Nephron (organoid): ENCODE results near the gene AHNAK2.

Experiments
- H3K27ac Mint-ChIP-seq, 3 experiments: 2 replicates each; pipeline ENCODE4 v1.8.0; 2020; ENCODE audit warnings: mixed read lengths in 3 of 3, mild to moderate bottlenecking in 2 of 3, moderate library complexity in 1 of 3
- H3K27me3 Mint-ChIP-seq: 2 replicates; pipeline ENCODE4 v1.8.0; 2021; ENCODE audit warnings: low read depth, mild to moderate bottlenecking, moderate library complexity, mixed read lengths
- H3K36me3 Mint-ChIP-seq: 2 replicates; pipeline ENCODE4 v1.8.0; 2020; ENCODE audit warnings: low read depth, mixed read lengths
- H3K4me1 Mint-ChIP-seq: 2 replicates; pipeline ENCODE4 v1.8.0; 2020; ENCODE audit warnings: mixed read lengths
- H3K4me3 Mint-ChIP-seq, 3 experiments: 2 replicates each; pipeline ENCODE4 v1.8.0; 2020; ENCODE audit warnings: mild to moderate bottlenecking in 3 of 3, mixed read lengths in 3 of 3, moderate library complexity in 2 of 3
- H3K9me3 Mint-ChIP-seq: 2 replicates; pipeline ENCODE4 v1.8.0; 2020; ENCODE audit warnings: mixed read lengths
- TF ChIP-seq, protein P1 (sequence below), 3 experiments: fragments of 200-600 bp; sonication (generic); IDR thresholded peaks; one replicate each; pipeline ENCODE4 v1.5.0; 2021; ENCODE audit warnings: antibody characterized with exemption in 3 of 3; ENCODE audit not compliant: unreplicated experiment in 3 of 3

AHNAK2 gene

DNA sequence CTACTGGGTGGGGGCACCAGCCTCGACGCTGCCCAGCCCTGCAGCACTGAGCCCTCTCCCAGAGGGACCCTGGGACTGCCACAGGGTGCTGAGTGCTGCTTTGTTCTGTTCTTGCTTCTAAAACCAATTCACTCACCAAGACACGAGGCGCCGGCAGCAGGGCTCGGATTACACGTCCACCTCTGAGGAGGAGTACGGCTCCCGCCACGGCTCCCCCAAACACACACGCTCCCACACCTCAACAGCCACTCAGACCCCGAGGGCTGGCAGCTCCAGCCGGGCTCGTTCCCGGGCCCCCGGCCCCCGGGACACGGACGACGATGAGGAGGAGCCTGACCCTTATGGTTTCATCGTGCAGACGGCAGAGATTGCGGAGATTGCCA, 88.8 kb downstream of the AHNAK2 start:
- TF ChIP-seq, protein P1, sequence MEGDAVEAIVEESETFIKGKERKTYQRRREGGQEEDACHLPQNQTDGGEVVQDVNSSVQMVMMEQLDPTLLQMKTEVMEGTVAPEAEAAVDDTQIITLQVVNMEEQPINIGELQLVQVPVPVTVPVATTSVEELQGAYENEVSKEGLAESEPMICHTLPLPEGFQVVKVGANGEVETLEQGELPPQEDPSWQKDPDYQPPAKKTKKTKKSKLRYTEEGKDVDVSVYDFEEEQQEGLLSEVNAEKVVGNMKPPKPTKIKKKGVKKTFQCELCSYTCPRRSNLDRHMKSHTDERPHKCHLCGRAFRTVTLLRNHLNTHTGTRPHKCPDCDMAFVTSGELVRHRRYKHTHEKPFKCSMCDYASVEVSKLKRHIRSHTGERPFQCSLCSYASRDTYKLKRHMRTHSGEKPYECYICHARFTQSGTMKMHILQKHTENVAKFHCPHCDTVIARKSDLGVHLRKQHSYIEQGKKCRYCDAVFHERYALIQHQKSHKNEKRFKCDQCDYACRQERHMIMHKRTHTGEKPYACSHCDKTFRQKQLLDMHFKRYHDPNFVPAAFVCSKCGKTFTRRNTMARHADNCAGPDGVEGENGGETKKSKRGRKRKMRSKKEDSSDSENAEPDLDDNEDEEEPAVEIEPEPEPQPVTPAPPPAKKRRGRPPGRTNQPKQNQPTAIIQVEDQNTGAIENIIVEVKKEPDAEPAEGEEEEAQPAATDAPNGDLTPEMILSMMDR (IDR thresholded peaks at IDR 0.05; ENCODE audit: unreplicated experiment in 3 of 3) = no peak
- Mint-ChIP-seq H3K36me3 (no peaks in the 10 kb centered on the region), H3K9me3 (no peaks in the 10 kb centered on the region), H3K27ac (no peak overlapping the region), H3K27me3 (no peaks in the 10 kb centered on the region), H3K4me3 (no peak overlapping the region), H3K4me1 (no peaks in the 10 kb centered on the region)

DNA sequence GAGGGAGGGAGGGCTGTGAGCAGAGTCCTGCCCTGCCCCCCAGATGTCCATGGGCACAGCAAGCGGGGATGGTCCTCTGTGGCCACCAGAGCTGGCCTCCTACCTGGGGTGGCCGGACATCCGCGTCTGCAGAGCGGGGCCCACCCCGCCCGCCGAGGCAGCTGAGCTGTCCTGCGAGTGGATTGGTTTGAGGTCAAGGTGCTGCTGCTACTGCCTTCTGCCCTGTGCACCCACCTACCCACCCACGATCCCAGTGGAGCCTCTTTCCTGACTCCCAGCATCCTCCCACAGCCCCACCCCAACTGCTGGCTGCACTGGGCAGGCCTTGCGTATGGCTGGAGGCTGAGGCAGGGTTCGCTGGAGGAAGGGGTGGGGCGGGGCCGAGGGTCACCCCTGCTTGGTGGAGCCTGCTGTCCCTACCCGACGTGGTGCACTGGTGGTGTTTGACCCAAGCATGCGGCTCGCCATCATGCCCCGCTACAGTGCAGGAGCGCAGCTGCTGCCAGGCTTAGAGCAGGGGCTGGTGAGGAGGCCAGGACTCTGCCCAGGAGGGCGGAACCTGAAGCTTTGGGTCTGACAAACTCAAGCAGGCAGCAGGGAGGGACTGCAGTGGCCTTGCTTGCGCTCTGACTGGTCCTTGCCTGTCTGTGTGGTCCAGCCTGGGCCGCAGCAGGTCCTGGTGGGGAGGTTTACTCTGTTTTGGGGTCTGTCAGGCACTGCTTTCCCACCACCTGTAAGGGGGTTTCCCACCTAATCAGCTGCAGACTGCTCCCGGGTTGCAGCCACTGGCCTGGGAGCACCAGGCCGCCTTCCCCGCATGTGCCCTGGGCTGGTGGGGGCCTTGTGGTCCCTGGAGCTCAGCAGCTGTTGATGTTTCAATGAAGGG, 89.4 kb downstream of the AHNAK2 start:
- no peak overlapping the region for H3K27ac Mint-ChIP-seq

DNA sequence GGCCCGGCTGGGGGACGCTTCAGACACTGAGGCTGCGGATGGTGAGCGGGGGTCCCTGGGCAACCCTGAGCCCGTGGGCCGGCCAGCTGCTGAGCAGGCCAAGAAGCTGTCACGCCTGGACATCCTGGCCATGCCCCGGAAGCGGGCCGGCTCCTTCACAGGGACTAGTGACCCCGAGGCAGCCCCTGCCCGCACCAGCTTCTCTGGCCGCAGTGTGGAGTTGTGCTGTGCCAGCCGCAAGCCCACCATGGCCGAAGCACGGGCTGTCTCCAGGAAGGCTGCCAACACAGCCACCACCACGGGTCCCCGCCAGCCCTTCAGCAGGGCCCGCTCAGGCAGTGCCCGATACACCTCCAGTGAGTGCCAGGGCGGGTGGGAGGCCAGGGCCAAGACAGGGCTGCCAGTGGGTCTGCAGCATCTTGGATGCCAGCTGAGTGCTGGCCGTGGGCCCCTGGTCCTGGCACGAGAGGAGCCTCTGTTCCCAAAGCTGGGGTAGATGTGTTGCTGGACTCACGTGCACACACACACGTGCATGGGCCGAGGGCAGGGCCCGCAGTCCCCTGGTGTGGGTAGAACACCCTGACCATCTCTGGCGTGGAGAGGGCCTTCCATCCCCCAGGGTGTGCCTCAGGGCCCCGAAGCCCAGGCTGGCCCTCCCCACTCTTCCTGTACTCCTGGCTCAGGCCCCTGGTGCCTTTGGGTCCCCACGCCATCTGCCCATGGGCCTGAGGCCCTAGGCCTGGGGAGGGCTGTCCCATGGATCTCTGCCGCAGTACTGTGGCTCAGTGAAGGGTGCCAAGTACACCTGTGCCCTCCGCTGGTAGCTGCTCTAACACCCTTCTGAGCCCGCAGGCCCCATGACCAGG, 90.3 kb downstream of the AHNAK2 start:
- no peaks in the 10 kb centered on the region for H3K27me3 Mint-ChIP-seq
- H3K4me1 Mint-ChIP-seq = no peaks in the 10 kb centered on the region
- H3K4me3 Mint-ChIP-seq = no peak overlapping the region
- H3K36me3 Mint-ChIP-seq = no peaks in the 10 kb centered on the region
- TF ChIP-seq, protein P1 (IDR thresholded peaks at IDR 0.05; ENCODE audit: unreplicated experiment in 3 of 3) = no peak
- H3K27ac Mint-ChIP-seq = no peak overlapping the region
- no peaks in the 10 kb centered on the region for H3K9me3 Mint-ChIP-seq

More for the DNA sequence above, 89.4 kb downstream of the AHNAK2 start:
- H3K27me3 Mint-ChIP-seq = no peaks in the 10 kb centered on the region
- no peaks in the 10 kb centered on the region for H3K9me3 Mint-ChIP-seq
- H3K36me3 Mint-ChIP-seq = no peaks in the 10 kb centered on the region
- TF ChIP-seq, protein P1 (IDR thresholded peaks at IDR 0.05; ENCODE audit: unreplicated experiment in 3 of 3) = no peak
- no peak overlapping the region for H3K4me3 Mint-ChIP-seq
- no peaks in the 10 kb centered on the region for H3K4me1 Mint-ChIP-seq
